ACHN (cell line): ENCODE data around the gene XPO5.

Experiments used
- DNase-seq: peaks from one replicate; pipeline ENCODE4 v3.0.0-alpha.2; 2015
- in situ Hi-C: cut with HindIII; loops from 2 replicates; pipeline ENCODE4 v1.10.0; 2017; ENCODE audit warnings: low sequenced_read_pairs, low pct_ligation_motif_present, low pct_unique_long_range_greater_than_20kb

Gene XPO5

DNA sequence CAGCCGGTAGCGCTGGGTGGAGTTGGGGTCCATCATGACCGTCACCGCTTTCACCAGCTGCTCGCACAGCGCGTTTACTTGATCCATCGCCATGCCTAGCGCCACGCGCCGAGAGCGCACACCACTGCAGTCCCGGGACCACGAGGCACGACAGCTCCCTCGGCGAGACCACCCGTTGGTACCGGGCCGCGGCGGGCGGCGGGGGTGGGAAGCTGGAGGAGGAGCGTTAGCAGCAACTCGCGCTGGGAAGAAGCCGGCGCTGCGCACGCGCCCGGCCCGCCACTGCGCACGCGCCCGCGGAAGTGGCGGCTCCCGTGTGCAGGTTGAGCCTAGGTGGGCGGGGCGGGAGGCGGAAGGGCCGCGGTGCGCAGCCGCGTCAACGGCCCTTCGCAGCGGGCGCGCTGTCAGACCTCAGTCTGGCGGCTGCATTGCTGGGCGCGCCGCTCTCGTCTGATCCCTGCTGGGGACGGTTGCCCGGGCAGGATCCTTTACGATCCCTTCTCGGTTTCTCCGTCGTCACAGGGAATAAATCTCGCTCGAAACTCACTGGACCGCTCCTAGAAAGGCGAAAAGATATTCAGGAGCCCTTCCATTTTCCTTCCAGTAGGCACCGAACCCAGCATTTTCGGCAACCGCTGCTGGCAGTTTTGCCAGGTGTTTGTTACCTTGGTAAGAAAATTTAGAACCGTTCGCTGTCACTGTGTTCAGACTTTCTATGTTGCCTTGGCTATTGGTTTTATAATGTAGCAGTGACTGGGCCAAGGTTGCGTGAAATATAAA is at the start of gene XPO5, which contains the start of gene POLH:
TSS of gene XPO5 (minus strand) at position 267 of the 780 bp plus-strand sequence. CDS start at position 93, 174 bp downstream.
TSS of gene POLH (plus strand) at position 414 of the 780 bp plus-strand sequence. CDS start 6,135 bp downstream, outside the sequence.
- in situ Hi-C loops = no loop called here
- DNase-seq = peak; percentile 91

DNA sequence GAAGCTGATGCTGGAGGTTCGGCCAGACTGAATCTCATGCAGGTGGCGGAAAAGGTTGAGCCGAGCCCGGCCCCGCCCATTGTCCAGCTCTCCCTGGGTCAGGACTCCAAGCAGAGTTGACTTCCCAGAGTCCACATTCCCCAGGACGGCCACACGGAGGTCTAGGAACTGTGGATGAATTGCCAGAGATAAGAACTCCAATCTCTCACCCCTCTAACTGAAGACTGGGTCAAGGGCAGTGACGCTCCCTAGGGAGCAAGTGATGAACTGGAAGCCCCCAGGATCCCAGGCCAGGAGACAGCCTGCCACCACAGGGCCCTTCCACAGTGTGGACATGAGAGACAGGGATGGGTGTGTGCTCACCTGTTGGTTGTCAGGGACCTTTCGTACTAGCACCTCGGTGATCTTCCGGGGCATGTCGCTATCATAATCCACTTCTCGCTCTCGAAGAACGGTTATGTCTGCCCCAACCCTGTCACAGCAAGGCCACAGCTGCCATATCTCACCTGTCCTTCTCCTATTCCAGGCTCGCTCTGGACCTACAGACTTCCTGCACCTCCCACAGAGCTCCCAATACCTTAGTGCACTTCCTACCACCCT is 49.7 kb upstream of the XPO5 start:
- in situ Hi-C loops = no loop called here
- DNase-seq = no peak

DNA sequence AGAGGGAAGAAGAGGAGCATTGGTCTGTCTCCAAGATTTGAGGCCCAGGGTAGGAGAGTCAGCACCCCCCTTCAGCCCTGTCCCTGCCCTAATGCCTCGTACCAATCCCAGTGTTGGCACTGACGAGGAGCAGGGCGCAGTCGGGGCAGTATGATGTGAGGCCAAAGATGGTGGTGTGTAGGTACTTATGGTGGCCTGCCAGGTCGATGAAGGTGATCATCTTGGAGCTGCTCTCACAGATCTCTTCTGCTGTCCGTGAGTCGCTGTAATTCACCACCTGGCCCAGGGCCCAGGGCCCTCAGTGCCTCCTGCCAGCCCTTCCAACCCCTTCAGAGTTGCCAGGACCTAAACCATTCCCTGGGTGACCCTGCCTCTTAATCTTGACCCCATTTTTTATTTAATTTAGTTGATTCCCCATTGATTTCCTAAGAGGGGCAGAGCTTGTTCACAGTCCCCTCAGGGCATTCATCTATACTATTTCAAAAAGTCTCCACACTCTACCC is 49.0 kb upstream of the XPO5 start:
- in situ Hi-C loops = no loop called here

DNA sequence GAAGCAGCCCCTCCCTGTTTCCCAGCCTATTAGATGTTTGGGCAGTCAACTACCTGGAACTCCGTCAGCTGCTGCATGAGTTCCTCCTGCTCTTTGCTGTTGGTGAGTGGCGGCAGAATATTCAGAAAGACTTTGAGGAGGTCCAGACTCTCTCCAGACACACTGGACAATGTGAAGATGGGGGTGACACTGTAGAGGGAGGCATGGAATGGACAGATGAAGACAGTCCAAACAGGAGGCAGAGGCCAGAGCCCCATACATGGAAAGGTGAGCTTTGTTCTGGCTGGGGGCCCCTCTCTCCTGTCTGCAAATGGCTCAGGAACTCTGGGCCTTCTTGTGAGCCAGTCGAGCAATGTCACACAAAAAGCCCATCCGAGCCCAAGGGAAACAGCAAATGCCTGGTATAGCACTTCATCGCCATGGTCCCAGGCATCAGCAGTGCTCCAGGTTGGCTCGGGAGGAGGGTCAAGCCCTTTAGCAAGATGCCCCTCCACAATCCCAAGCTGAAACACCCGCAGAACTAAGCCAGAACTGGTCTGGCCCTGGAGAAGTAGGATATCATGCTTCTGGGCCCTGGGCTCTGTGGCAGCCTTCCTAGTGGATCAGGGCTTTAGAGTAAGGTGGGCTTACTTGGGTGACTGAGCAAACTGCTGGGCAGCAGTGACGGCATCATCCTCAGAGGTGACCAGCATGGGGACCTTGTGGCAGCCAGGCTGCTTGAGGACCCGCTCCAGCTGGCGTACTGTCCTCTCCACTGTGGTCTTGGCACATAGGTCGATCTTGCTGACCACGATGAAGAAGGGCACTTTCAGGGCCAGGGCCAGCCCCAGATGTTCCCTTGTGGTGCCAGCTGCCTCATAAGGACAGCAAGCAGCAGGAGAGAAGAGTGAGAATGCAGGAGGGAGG is 48.3 kb upstream of the XPO5 start:
- in situ Hi-C loops = no loop called here
- DNase-seq = no peak

More for the DNA sequence above, 49.0 kb upstream of the XPO5 start:
- DNase-seq = no peak

- in situ Hi-C loops = no loop called here
- DNase-seq = no peak
These were observed 46.7 kb upstream of the XPO5 start for GRCh38 chr6:43622541-43622940.

DNA sequence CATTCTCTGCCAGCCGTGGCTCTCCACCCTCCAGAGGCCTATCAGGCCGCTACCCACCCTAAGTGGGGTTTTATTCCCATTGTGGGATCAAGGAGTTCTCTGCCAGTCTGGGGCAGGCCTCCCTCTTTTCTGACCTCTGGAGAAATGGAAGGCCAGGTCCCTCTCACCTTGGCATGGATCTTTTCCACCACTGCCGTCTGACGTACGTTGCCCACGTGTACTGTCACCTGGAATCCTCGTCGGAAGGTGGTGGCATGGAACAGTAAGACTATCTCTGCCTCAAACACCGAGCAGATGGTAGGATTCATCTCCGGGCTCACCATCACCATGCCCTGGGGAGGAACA is 46.0 kb upstream of the XPO5 start:
- no peak for DNase-seq
- in situ Hi-C loops = no loop called here

DNA sequence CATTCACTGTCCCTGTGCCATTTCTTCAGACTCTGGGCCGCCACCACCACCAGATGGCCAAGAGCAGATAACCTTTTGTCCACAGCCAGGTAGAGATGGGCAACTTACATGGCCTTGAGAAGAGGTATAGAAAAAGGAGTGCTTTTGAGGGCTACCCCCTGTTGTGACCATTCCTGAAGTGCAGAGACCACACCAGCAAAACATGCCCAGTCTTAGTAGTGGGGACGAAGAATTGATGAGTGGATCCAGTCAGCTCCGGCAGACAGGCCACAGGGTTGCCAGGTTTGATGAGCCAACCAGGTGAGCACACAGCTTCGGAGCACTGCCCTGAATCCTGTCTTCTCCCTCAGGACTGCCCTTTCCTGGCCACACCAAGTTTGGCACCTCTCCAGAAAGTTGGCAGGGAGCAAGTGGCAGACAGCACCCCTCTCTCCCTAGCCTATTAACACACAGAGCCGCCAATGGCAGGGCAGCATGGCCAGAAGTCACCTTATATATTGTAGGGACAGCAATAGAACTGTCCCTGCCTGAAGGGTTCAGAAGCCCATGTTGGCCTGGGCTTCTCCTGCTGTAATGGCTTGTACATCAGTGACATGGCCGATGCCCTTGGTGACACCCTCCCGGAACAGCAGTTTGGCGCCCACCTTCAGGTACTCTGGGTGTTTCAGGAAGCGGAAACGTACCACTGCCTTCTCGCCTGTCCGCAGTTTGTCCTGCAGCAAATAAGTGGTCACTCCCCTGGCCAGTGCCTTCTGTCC is 45.4 kb upstream of the XPO5 start:
- no peak for DNase-seq
- in situ Hi-C loops = no loop called here

DNA sequence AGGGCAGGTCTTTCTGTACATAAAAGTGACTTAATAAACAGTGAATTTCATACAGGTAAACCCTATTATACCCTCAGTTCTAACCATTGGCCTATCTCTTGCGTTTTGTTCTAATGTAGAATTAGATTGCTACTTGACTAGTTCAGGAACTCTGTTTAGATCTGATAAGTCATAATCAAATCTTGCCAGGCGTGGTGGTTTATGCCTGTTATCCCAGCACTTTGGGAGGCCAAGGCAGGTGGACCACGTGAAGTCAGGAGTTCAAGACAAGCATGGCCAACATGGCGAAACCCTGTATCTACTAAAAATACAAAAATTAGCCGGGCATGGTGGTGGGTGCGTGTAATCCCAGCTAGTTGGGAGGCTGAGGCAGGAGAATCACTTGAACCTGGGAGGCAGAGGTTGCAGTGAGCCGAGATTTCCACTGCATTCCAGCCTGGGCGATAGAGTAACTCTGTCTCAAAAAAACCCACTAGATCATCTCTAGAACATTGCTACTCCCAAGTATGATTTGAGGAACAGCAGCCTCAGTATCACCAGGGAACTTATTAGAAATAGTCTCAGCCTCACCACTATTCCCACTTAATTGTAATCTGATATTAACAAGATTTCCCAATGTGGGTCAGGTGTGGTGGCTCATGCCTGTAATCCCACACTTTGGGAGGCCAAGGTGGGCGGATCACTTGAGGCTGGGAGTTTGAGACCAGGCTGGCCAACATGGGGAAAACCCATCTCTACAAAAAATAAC is 41.1 kb upstream of the XPO5 start:
- in situ Hi-C loops = no loop called here
- DNase-seq = no peak

DNA sequence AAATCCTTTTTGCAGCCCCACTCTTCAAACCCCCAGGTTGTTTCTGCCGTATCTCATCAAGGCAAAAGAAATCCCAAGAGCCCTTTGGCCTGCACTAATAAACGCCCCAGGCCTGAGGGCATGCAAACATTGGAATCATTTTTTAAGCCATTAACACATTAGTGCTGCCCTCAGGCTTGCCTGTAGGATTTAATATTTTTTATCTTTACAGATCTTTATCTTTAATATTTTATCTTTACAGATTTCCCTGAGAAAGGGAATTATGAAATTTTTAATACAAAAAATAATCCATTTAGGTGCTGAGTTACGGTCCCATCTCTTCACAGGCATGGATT is 38.5 kb upstream of the XPO5 start:
- in situ Hi-C loops = no loop called here
- DNase-seq = no peak

- in situ Hi-C loops = no loop called here
These were observed 38.0 kb upstream of the XPO5 start for GRCh38 chr6:43613721-43614395.

GRCh38 chr6:43610431-43610830 is 34.6 kb upstream of the XPO5 start:
- DNase-seq = no peak
- in situ Hi-C loops = no loop called here

More at GRCh38 chr6:43613721-43614395, 38.0 kb upstream of the XPO5 start:
- DNase-seq = no peak

GRCh38 chr6:43609402-43609801 is 33.6 kb upstream of the XPO5 start:
- no peak for DNase-seq
- in situ Hi-C loops = no loop called here

DNA sequence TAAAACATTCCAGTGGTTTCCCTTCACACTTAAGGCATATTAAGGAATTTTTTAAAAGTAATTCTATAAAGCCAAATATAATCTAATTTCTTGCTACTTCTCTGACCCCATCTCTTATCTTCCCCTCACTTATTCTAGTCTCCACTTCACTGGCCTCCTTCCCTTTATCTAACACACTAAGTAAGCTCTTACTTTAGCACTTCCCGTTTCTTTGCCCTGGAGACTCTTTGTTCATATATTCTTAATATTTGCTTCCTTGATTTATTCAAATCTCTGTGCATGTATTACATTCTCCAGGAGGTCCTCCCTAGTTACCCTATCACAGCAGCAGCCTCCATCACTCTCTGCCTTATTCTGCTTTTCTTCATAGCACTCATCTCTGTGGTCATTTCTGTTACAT is 33.0 kb upstream of the XPO5 start:
- in situ Hi-C loops = no loop called here
- DNase-seq = no peak

DNA sequence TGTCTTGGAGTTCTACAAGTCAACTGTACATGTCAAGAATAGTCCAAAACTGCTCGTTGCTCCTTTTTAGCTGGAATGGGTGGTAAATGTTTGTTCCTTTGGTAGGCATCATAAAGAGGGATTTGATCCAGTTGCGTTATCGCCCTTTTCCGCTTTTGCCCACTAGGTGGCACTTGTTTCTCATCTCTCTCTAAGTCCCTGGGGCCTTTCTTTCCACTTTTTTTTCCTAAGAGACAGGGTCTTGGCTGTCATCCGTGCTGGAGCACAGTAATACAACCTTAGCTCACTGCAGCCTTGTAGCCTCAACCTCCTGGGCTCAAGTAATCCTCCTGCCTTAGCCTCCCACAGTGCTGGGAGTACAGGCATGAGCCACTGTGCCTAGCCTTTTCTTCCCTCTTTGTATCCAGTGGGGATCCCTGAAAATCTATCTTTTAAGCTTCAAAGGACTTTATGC is 32.5 kb upstream of the XPO5 start:
- in situ Hi-C loops = no loop called here
- peak; percentile 71 for DNase-seq

DNA sequence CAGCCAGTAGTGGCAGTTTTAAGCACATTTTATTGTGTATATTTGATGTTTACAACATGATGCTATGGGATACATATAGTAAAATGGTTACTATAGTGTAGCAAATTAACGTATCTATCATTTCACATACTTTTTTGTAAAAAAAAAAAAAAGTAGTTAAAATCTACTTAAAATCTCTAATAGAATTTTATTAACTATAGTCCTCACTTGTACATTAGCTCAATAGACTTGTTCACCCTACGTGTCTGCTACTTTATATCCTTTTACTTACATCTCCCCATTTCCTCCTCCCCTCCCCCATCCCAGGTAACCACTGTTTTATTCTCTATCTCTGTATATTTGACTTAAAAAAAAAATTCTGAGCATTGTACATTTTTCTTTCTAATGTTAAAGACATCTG is 30.2 kb upstream of the XPO5 start:
- DNase-seq = no peak

GRCh38 chr6:43604174-43604573 is 28.3 kb upstream of the XPO5 start:
- in situ Hi-C loops = no loop called here
- DNase-seq = no peak

More for the DNA sequence above, 30.2 kb upstream of the XPO5 start:
- in situ Hi-C loops = no loop called here

DNA sequence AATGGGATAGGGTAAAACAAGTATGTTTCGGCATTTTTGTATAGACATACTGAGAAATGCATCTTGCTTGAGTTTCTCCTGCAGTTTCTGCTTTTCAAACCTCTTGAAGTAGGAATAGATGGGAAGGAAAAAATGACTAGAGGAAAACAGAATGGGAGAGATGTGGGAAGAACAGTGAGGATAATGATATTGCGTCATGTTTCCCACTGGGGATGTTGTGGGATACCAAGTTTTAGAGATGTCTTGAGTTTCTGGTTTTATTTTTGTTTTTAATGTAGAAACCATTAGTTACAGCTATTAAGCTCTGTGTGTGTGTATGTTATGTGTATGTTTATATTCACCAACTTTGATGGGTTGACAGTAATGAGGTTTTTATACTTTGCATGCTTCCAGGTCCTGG is 24.8 kb upstream of the XPO5 start:
- in situ Hi-C loops = no loop called here
- DNase-seq = no peak
